Glutamatergic neuron (in vitro differentiated cells): ENCODE measurements around the gene PGD. TPM values are rescaled to one million over a fixed set of nuclear protein-coding genes. Genes with fewer than 3 reads are reported as not detected.

ENCODE experiments used
- DNase-seq: peaks from one replicate; pipeline ENCODE4 v3.0.0; 2022
- H3K27ac Mint-ChIP-seq: one replicate; pipeline ENCODE4 v1.8.0; 2020; ENCODE audit warnings: mild to moderate bottlenecking, mixed read lengths, inconsistent platforms; ENCODE audit not compliant: unreplicated experiment
- H3K27me3 Mint-ChIP-seq: one replicate; pipeline ENCODE4 v1.8.0; 2020; ENCODE audit warnings: mild to moderate bottlenecking, moderate library complexity, mixed read lengths, inconsistent platforms; ENCODE audit not compliant: unreplicated experiment
- H3K36me3 Mint-ChIP-seq: one replicate; pipeline ENCODE4 v1.8.0; 2020; ENCODE audit warnings: mild to moderate bottlenecking, mixed read lengths, inconsistent platforms; ENCODE audit not compliant: unreplicated experiment
- H3K4me1 Mint-ChIP-seq: one replicate; pipeline ENCODE4 v1.8.0; 2020; ENCODE audit warnings: mild to moderate bottlenecking, low read depth, mixed read lengths, inconsistent platforms; ENCODE audit not compliant: unreplicated experiment
- H3K4me3 Mint-ChIP-seq: one replicate; pipeline ENCODE4 v1.8.0; 2020; ENCODE audit warnings: mild to moderate bottlenecking, mixed read lengths, inconsistent platforms; ENCODE audit not compliant: unreplicated experiment
- H3K9me3 Mint-ChIP-seq: one replicate; pipeline ENCODE4 v1.8.0; 2020; ENCODE audit warnings: mild to moderate bottlenecking, moderate library complexity, mixed read lengths, inconsistent platforms; ENCODE audit not compliant: unreplicated experiment
- total RNA-seq: library from RNA; stranded (reverse); fragmentation: NEBNext Ultra II Directional; extraction: Animal tissue kit (Norgen Biotek cat#: 25700); gene quantifications from one replicate; pipeline ENCODE4 v1.2.1, GENCODE V29; 2021; ENCODE audit not compliant: unreplicated experiment
- TF ChIP-seq, protein P1 (sequence below): fragments of 200-600 bp; sonication (generic); IDR thresholded peaks from one replicate; pipeline ENCODE4 v1.5.0; 2021; ENCODE audit not compliant: partially characterized antibody, unreplicated experiment

Gene PGD
- total RNA-seq, 1 donor from 2014 or later, result 304 TPM

DNA sequence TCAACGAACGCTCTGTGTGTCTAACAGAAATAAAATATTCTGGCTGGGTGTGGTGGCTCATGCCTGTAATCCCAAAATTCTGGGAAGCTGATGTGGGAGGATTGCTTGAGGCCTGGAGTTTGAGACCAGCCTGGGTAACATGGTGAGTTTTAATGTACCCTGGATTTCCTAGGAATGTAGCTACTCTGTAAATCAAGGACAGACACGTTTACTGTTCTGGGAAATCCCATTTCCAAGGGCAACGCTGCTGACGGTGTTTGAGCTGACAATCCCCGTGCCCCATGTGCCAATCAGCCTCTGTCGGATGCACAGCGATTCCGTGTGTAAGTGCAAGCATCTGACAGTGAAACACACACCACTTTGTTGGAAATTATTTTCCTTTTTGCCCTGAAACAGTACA lies 59.0 kb downstream of the PGD start:
- Mint-ChIP-seq H3K27ac (peak overlapping the region; percentile 17), H3K36me3 (no peaks in the 10 kb centered on the region), H3K4me1 (peaks cover 9% of the 10 kb centered on the region), H3K27me3 (peaks cover 3% of the 10 kb centered on the region), H3K9me3 (no peaks in the 10 kb centered on the region), H3K4me3 (no peak overlapping the region)
- TF ChIP-seq, protein P1, sequence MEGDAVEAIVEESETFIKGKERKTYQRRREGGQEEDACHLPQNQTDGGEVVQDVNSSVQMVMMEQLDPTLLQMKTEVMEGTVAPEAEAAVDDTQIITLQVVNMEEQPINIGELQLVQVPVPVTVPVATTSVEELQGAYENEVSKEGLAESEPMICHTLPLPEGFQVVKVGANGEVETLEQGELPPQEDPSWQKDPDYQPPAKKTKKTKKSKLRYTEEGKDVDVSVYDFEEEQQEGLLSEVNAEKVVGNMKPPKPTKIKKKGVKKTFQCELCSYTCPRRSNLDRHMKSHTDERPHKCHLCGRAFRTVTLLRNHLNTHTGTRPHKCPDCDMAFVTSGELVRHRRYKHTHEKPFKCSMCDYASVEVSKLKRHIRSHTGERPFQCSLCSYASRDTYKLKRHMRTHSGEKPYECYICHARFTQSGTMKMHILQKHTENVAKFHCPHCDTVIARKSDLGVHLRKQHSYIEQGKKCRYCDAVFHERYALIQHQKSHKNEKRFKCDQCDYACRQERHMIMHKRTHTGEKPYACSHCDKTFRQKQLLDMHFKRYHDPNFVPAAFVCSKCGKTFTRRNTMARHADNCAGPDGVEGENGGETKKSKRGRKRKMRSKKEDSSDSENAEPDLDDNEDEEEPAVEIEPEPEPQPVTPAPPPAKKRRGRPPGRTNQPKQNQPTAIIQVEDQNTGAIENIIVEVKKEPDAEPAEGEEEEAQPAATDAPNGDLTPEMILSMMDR, result no peak
- DNase-seq, result no peak

DNA sequence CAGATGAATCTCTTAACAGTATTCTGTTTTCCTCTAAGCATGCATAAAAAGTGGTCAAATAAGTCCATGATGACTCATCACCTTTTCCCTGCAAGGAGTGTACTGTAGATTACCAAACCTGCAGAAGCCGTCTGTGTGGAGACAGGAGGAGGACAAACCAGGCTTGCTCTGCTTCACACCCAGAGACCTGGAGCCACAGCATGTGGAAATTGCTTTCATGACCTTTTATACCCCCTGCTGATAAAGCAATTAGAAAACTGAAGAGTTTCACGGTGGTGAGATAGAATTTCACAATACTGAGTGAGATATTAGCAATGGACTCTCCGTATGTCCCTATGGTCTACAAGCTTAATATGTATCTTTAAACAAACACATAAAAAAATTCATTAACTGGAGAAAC lies 60.3 kb downstream of the PGD start:
- no peak overlapping the region for H3K27ac Mint-ChIP-seq
- H3K36me3 Mint-ChIP-seq, result no peaks in the 10 kb centered on the region
- DNase-seq, result no peak
- H3K4me3 Mint-ChIP-seq, result no peak overlapping the region
- peaks cover 3% of the 10 kb centered on the region for H3K27me3 Mint-ChIP-seq
- peaks cover 9% of the 10 kb centered on the region for H3K4me1 Mint-ChIP-seq
- H3K9me3 Mint-ChIP-seq, result no peaks in the 10 kb centered on the region
- TF ChIP-seq, protein P1, result no peak

DNA sequence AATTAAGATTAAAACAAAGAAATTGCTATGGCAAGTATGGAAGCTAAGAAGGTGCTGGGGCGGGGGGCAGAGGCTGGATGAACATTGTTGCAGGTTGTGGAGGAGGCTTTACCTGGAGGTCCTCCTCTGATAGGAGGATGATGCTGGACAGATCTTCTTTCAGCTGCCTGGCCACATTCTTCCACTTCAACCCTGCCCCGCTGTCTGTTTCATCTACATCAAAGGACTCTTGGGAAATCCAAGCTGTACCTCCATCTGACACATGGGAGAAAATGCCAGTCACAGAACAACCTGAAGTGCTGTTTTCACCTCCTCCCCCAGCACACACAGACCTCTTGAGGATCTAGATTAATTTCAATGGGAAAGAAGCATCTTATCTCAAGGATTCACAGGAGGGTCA lies 68.2 kb downstream of the PGD start:
- no peaks in the 10 kb centered on the region for H3K36me3 Mint-ChIP-seq
- H3K4me3 Mint-ChIP-seq, result no peak overlapping the region

DNA sequence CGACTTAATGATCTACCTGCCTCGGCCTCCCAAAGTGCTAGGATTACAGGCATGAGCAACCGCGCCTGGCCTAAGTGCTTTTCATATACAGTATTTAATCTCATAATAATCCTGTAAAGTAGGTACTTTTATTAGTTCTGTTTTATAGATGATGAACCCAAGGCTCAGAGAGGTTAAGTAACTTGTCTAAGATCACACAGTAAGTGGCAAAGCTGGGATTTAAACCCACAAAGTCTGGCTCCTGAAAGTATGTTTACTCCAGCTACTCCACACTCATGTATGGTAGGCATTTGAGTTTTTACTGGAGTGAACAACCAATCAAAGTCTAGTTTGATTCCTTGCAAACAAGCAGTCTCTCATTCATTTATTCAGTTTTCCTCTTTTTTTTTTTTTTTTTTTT lies 71.2 kb downstream of the PGD start:
- Mint-ChIP-seq H3K4me3 (no peak overlapping the region), H3K4me1 (no peaks in the 10 kb centered on the region), H3K27ac (no peak overlapping the region), H3K27me3 (peaks cover 3% of the 10 kb centered on the region), H3K9me3 (peaks cover 2% of the 10 kb centered on the region), H3K36me3 (no peaks in the 10 kb centered on the region)
- TF ChIP-seq, protein P1, result no peak
- DNase-seq, result no peak

More for the DNA sequence above, 68.2 kb downstream of the PGD start:
- H3K27ac Mint-ChIP-seq, result no peak overlapping the region
- peaks cover 2% of the 10 kb centered on the region for H3K27me3 Mint-ChIP-seq
- TF ChIP-seq, protein P1, result no peak
- H3K9me3 Mint-ChIP-seq, result no peaks in the 10 kb centered on the region
- DNase-seq, result no peak
- no peaks in the 10 kb centered on the region for H3K4me1 Mint-ChIP-seq

Other genes with a start within 250 kb of the PGD start
- gene KIF1B, start 188.5 kb upstream of the PGD start, total RNA-seq, result 261 TPM
- gene CENPS, start 31.4 kb downstream of the PGD start, total RNA-seq, result 9.3 TPM
- gene CORT, start 51.0 kb downstream of the PGD start, total RNA-seq, result 0.59 TPM
- gene DFFA, start 73.5 kb downstream of the PGD start, total RNA-seq, result 38.0 TPM
- gene PEX14, start 75.9 kb downstream of the PGD start, total RNA-seq, result 25.8 TPM